ENCODE measurements around the gene STAT3. TPM values are rescaled to one million over a fixed set of nuclear protein-coding genes. Genes with fewer than 3 reads are reported as not detected.
A peak's percentile ranks its signal among the peaks of the same experiment; 100 is the strongest.

STAT3 gene
- total and polyA plus RNA-seq, 2 of the 13 experiments (the other 11 are each of a cell fraction or from before 2014, with no cell fraction given) = 61.8 to 62.4 TPM

DNA sequence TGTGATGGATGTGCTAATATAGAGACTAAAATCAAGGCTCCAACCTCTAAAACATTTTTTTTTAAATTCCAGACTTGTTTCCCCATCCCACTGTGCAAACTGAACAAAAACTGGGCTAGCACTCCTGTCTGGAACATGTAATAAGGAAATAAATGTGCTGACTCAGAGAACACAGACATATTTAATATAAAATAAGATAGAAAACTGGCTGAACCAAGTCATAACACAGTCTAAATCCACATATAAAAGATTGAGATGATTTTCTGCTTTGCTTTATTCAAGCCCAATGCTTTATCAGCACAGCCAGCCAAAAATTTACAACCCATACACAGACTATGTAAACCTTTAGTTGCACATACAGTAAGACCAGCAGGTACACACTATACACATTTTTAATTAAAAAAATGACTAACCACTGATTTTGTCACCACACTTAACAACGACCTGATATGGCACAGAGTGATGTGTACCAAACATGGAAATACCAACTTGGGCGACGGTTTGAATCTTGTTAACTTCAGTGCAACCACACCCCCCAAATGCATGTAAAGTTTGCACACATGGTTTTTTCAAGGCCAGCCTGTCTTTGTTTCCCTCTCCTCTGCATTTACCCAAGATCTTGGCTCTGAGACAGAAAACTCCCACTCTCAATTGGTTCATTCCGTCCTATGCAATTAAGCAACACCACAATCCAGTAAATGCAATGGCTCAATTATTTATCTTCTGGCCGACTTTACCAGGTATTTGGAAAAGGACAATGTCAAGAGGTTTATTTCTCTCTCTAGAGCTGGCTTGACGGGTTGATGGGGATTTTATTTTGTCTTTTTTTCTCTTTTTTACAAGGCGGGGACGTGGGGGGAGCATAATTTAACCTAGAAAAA is 1.2 kb downstream of the STAT3 start (continued):
- TF ChIP-seq ETV6 (CRISPR knock-in tag; conservative IDR thresholded peaks at IDR 0.05) = no peak
- no peak for TF ChIP-seq SNAI1 (CRISPR knock-in tag; IDR thresholded peaks at IDR 0.05; ENCODE audit: borderline replicate concordance)
- no peak for TF ChIP-seq TRIM24 (CRISPR knock-in tag; IDR thresholded peaks at IDR 0.05)
- TF ChIP-seq ZNF564 (CRISPR knock-in tag; IDR thresholded peaks at IDR 0.05) = no peak
- TF ChIP-seq GABPA (IDR thresholded peaks at IDR 0.05; ENCODE audit: low read depth, low read length) = no peak
- TF ChIP-seq GABPA (CRISPR knock-in tag; IDR thresholded peaks at IDR 0.05; ENCODE audit: low read depth) = 0 out of 2 replicates have a peak, but pooled peaks have one; percentile 15
- TF ChIP-seq GTF3A (CRISPR knock-in tag; conservative IDR thresholded peaks at IDR 0.05) = no peak
- TF ChIP-seq DR1 (CRISPR knock-in tag; IDR thresholded peaks at IDR 0.05) = no peak
- peak; percentile 26; the same call in 1 of the 2 replicates for TF ChIP-seq WIZ (CRISPR knock-in tag; IDR thresholded peaks at IDR 0.05)
- TF ChIP-seq ZSCAN31 (CRISPR knock-in tag; IDR thresholded peaks at IDR 0.05; ENCODE audit: low read depth) = no peak
- no peak for TF ChIP-seq ZFP62 (CRISPR knock-in tag; IDR thresholded peaks at IDR 0.05)
- TF ChIP-seq POLR2AphosphoS5 (IDR thresholded peaks at IDR 0.05; ENCODE audit: low read depth, low read length) = no peak
- TF ChIP-seq AGO1 (IDR thresholded peaks at IDR 0.05; ENCODE audit: low read depth, low read length, poor library complexity, severe bottlenecking) = no peak
- TF ChIP-seq ZFP1 (CRISPR knock-in tag; IDR thresholded peaks at IDR 0.05) = no peak
- TF ChIP-seq ZBTB8A (CRISPR knock-in tag; IDR thresholded peaks at IDR 0.05; ENCODE audit: borderline replicate concordance, low read depth) = no peak
- TF ChIP-seq ESRRA (CRISPR knock-in tag; IDR thresholded peaks at IDR 0.05; ENCODE audit: low read depth) = no peak
- no peak for TF ChIP-seq ZBTB21 (CRISPR knock-in tag; IDR thresholded peaks at IDR 0.05)
- TF ChIP-seq MTF1 (CRISPR knock-in tag; IDR thresholded peaks at IDR 0.05) = no peak
- TF ChIP-seq SATB2 (CRISPR knock-in tag; IDR thresholded peaks at IDR 0.05) = 0 out of 2 replicates have a peak, but pooled peaks have one; percentile 18
- TF ChIP-seq JARID2 (CRISPR knock-in tag; IDR thresholded peaks at IDR 0.05; ENCODE audit: insufficient replicate concordance) = no peak
- TF ChIP-seq SRF (IDR thresholded peaks at IDR 0.05; ENCODE audit: low read depth, low read length) = peak; percentile 9; the same call in 1 of the 2 replicates
- TF ChIP-seq, protein P1, sequence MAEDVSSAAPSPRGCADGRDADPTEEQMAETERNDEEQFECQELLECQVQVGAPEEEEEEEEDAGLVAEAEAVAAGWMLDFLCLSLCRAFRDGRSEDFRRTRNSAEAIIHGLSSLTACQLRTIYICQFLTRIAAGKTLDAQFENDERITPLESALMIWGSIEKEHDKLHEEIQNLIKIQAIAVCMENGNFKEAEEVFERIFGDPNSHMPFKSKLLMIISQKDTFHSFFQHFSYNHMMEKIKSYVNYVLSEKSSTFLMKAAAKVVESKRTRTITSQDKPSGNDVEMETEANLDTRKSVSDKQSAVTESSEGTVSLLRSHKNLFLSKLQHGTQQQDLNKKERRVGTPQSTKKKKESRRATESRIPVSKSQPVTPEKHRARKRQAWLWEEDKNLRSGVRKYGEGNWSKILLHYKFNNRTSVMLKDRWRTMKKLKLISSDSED (CRISPR knock-in tag; IDR thresholded peaks at IDR 0.05) = no peak
- TF ChIP-seq AKAP8 (CRISPR knock-in tag; IDR thresholded peaks at IDR 0.05) = no peak
- no peak for TF ChIP-seq MBNL3 (CRISPR knock-in tag; conservative IDR thresholded peaks at IDR 0.05)
- no peak for TF ChIP-seq FOSL1 (CRISPR knock-in tag; IDR thresholded peaks at IDR 0.05; ENCODE audit: borderline replicate concordance)
- TF ChIP-seq ETS1 (CRISPR knock-in tag; IDR thresholded peaks at IDR 0.05) = no peak
- TF ChIP-seq, protein P2, sequence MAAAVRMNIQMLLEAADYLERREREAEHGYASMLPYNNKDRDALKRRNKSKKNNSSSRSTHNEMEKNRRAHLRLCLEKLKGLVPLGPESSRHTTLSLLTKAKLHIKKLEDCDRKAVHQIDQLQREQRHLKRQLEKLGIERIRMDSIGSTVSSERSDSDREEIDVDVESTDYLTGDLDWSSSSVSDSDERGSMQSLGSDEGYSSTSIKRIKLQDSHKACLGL (CRISPR knock-in tag; IDR thresholded peaks at IDR 0.05) = no peak
- TF ChIP-seq JUNB (CRISPR knock-in tag; IDR thresholded peaks at IDR 0.05; ENCODE audit: borderline replicate concordance) = no peak
- TF ChIP-seq NKX3-1 (CRISPR knock-in tag; IDR thresholded peaks at IDR 0.05) = 0 out of 2 replicates have a peak, but pooled peaks have one; percentile 32
- no peak for TF ChIP-seq AGO2 (optimal IDR thresholded peaks at IDR 0.05; ENCODE audit: low read depth, low read length)
